Hepatocyte (in vitro differentiated cells): ENCODE results near the gene LAMC2. TPM values are rescaled to one million over a fixed set of nuclear protein-coding genes. Genes with fewer than 3 reads are reported as not detected.

Experiments used
- DNase-seq: peaks from one replicate; pipeline ENCODE4 v3.0.0-alpha.2; 2016; ENCODE audit warnings: low spot score
- H2AFZ ChIP-seq: fragments of 200-600 bp; sonication (generic); 2 replicates; pipeline ENCODE4 v1.6.0; 2016; ENCODE audit warnings: antibody characterized with exemption, mild to moderate bottlenecking
- H3K27ac ChIP-seq: fragments of 200-600 bp; sonication (generic); 2 replicates; pipeline ENCODE4 v1.5.1; 2016; ENCODE audit warnings: mild to moderate bottlenecking
- H3K27me3 ChIP-seq: fragments of 200-600 bp; sonication (generic); 2 replicates; pipeline ENCODE4 v1.6.1; 2016
- H3K36me3 ChIP-seq: fragments of 200-600 bp; sonication (generic); replicated peaks from 2 replicates; pipeline ENCODE4 v1.5.1; 2016; ENCODE audit warnings: low read depth; ENCODE audit not compliant: insufficient read depth
- H3K4me1 ChIP-seq: fragments of 200-600 bp; sonication (generic); 2 replicates; pipeline ENCODE4 v1.5.1; 2016; ENCODE audit warnings: mild to moderate bottlenecking, moderate library complexity; ENCODE audit not compliant: insufficient read depth
- H3K4me2 ChIP-seq: fragments of 200-600 bp; sonication (generic); 2 replicates; pipeline ENCODE4 v1.6.0; 2016
- H3K4me3 ChIP-seq: fragments of 200-600 bp; sonication (generic); 2 replicates; pipeline ENCODE4 v1.5.1; 2016; ENCODE audit warnings: mild to moderate bottlenecking
- H3K79me2 ChIP-seq: fragments of 200-600 bp; sonication (generic); 2 replicates; pipeline ENCODE4 v1.6.0; 2017; ENCODE audit warnings: mild to moderate bottlenecking
- H3K9me2 ChIP-seq: fragments of 200-600 bp; sonication (generic); replicated peaks from 2 replicates; pipeline ENCODE4 v1.6.0; 2017; ENCODE audit warnings: mild to moderate bottlenecking; ENCODE audit not compliant: insufficient read depth
- H3K9me3 ChIP-seq: fragments of 200-600 bp; sonication (generic); 2 replicates; pipeline ENCODE4 v1.5.1; 2016; ENCODE audit warnings: low read depth, mild to moderate bottlenecking
- H4K20me1 ChIP-seq: fragments of 200-600 bp; sonication (generic); 2 replicates; pipeline ENCODE4 v1.6.0; 2016; ENCODE audit warnings: mild to moderate bottlenecking; ENCODE audit not compliant: insufficient read depth, poor library complexity, severe bottlenecking
- CTCF ChIP-seq: fragments of 200-600 bp; sonication (generic); IDR thresholded peaks from 2 replicates; pipeline ENCODE4 v1.5.1; 2016; ENCODE audit warnings: antibody characterized with exemption, mild to moderate bottlenecking; ENCODE audit not compliant: poor library complexity
- EZH2 ChIP-seq: fragments of 200-600 bp; sonication (generic); IDR thresholded peaks from 2 replicates; pipeline ENCODE4 v1.6.1; 2016; ENCODE audit warnings: antibody characterized with exemption, mild to moderate bottlenecking, borderline replicate concordance
- EZH2phosphoT487 ChIP-seq: fragments of 200-600 bp; sonication (generic); IDR thresholded peaks from one replicate; pipeline ENCODE4 v1.6.1; 2018; ENCODE audit warnings: antibody characterized with exemption, mild to moderate bottlenecking, low read depth, moderate library complexity; ENCODE audit not compliant: unreplicated experiment, severe bottlenecking
- WGBS: methylation state at CpG from one replicate; pipeline ENCODE4 v1.1.6; 2016; ENCODE audit warnings: low lambda C conversion rate; ENCODE audit errors: missing lambda C conversion rate; 5-methylcytosine and 5-hydroxymethylcytosine counted together
- polyA plus RNA-seq: library from polyadenylated mRNA; unstranded; fragments of >200 nt; fragmentation: Nextera tagmentation; extraction: Ambion mirVana; gene quantifications from 2 replicates; pipeline ENCODE4 v1.2.1, GENCODE V29; 2016
- total RNA-seq: library from RNA; depleted of rRNA; stranded (reverse); fragments of >200 nt; gene quantifications from 2 replicates; pipeline ENCODE4 v1.2.3, GENCODE V29; 2014

LAMC2 gene
- total and polyA plus RNA-seq, 2 experiments from 2014 or later: 45.3 to 76.3 TPM

GRCh38 chr1:183159960-183160359, 26.1 kb upstream of the LAMC2 start:
- H3K4me2 ChIP-seq: no peak overlapping the region
- 64% methylated on average over 9 of the region's 9 CpGs for WGBS
- peak; percentile 89 for DNase-seq
- no peak overlapping the region for H3K4me3 ChIP-seq
- H3K79me2 ChIP-seq: no peaks in the 10 kb centered on the region
- no peaks in the 10 kb centered on the region for H3K9me2 ChIP-seq
- no peaks in the 10 kb centered on the region for H4K20me1 ChIP-seq
- TF ChIP-seq EZH2phosphoT487 (no peak), CTCF (no peak), EZH2 (no peak)
- no peaks in the 10 kb centered on the region for H3K27me3 ChIP-seq
- H3K27ac ChIP-seq: peak overlapping the region; percentile 75
- H3K4me1 ChIP-seq: peaks cover 6% of the 10 kb centered on the region
- no peak overlapping the region for H2AFZ ChIP-seq
- H3K36me3 ChIP-seq: no peaks in the 10 kb centered on the region
- H3K9me3 ChIP-seq: no peaks in the 10 kb centered on the region

GRCh38 chr1:183161391-183161790, 24.7 kb upstream of the LAMC2 start:
- H3K9me3 ChIP-seq: no peaks in the 10 kb centered on the region
- no peak overlapping the region for H3K4me2 ChIP-seq
- no peaks in the 10 kb centered on the region for H3K36me3 ChIP-seq
- H3K4me1 ChIP-seq: peaks cover 6% of the 10 kb centered on the region
- no peaks in the 10 kb centered on the region for H4K20me1 ChIP-seq
- 91% methylated on average over 3 of the region's 3 CpGs for WGBS
- DNase-seq: no peak
- H3K27me3 ChIP-seq: no peaks in the 10 kb centered on the region
- no peaks in the 10 kb centered on the region for H3K9me2 ChIP-seq
- H3K4me3 ChIP-seq: no peak overlapping the region
- no peak overlapping the region for H2AFZ ChIP-seq
- no peaks in the 10 kb centered on the region for H3K79me2 ChIP-seq
- no peak overlapping the region for H3K27ac ChIP-seq
- TF ChIP-seq EZH2phosphoT487 (no peak), CTCF (no peak), EZH2 (no peak)

GRCh38 chr1:183163316-183163715, 22.7 kb upstream of the LAMC2 start:
- Histone ChIP-seq H3K9me3 (no peaks in the 10 kb centered on the region), H3K36me3 (no peaks in the 10 kb centered on the region), H3K27me3 (no peaks in the 10 kb centered on the region), H3K9me2 (no peaks in the 10 kb centered on the region), H3K27ac (peak overlapping the region; percentile 79), H3K4me2 (no peak overlapping the region), H3K4me1 (peaks cover 6% of the 10 kb centered on the region), H2AFZ (no peak overlapping the region), H3K79me2 (no peaks in the 10 kb centered on the region), H4K20me1 (no peaks in the 10 kb centered on the region), H3K4me3 (no peak overlapping the region)
- no peak for TF ChIP-seq EZH2phosphoT487
- TF ChIP-seq CTCF: no peak
- no peak for TF ChIP-seq EZH2
- WGBS: 91% methylated on average over 3 of the region's 3 CpGs
- no peak for DNase-seq

- TF ChIP-seq EZH2phosphoT487: no peak
- no peak for TF ChIP-seq EZH2
- TF ChIP-seq CTCF: no peak
- no peaks in the 10 kb centered on the region for H3K79me2 ChIP-seq
- H3K36me3 ChIP-seq: no peaks in the 10 kb centered on the region
- DNase-seq: peak; percentile 60
- no peak overlapping the region for H3K4me2 ChIP-seq
- H3K27ac ChIP-seq: peak overlapping the region; percentile 79
- peaks cover 6% of the 10 kb centered on the region for H3K4me1 ChIP-seq
- no peak overlapping the region for H3K4me3 ChIP-seq
- no peaks in the 10 kb centered on the region for H3K27me3 ChIP-seq
- no peaks in the 10 kb centered on the region for H3K9me3 ChIP-seq
- H2AFZ ChIP-seq: no peak overlapping the region
- H3K9me2 ChIP-seq: no peaks in the 10 kb centered on the region
- H4K20me1 ChIP-seq: no peaks in the 10 kb centered on the region
- 75% methylated on average over 1 of the region's 1 CpG for WGBS
Measured at GRCh38 chr1:183164340-183164739, 21.7 kb upstream of the LAMC2 start.
